Neural progenitor cell (in vitro differentiated cells): Measurements from ENCODE around the gene PIWIL4. TPM values are rescaled to one million over a fixed set of nuclear protein-coding genes. Genes with fewer than 3 reads are reported as not detected.

Experiments used
- DNase-seq: peaks from one replicate; pipeline ENCODE4 v3.0.0-alpha.2; 2016; ENCODE audit warnings: low spot score
- H2AFZ ChIP-seq: fragments of 200-600 bp; sonication (generic); replicated peaks from 2 replicates; pipeline ENCODE4 v1.6.1; 2016; ENCODE audit warnings: antibody characterized with exemption
- H3F3A ChIP-seq: fragments of 200-600 bp; sonication (generic); 2 replicates; pipeline ENCODE4 v1.6.1; 2016; ENCODE audit warnings: antibody characterized with exemption, low read depth
- H3K27ac ChIP-seq: fragments of 200-600 bp; sonication (generic); 2 replicates; pipeline ENCODE4 v1.5.1; 2016; ENCODE audit warnings: mild to moderate bottlenecking
- H3K27me3 ChIP-seq: fragments of 200-600 bp; sonication (generic); 2 replicates; pipeline ENCODE4 v1.6.1; 2016; ENCODE audit warnings: mild to moderate bottlenecking, moderate library complexity
- H3K36me3 ChIP-seq: fragments of 200-600 bp; sonication (generic); 2 replicates; pipeline ENCODE4 v1.5.1; 2016
- H3K4me1 ChIP-seq: fragments of 200-600 bp; sonication (generic); 2 replicates; pipeline ENCODE4 v1.6.1; 2016; ENCODE audit warnings: mixed run types
- H3K4me2 ChIP-seq: fragments of 200-600 bp; sonication (generic); 2 replicates; pipeline ENCODE4 v1.6.1; 2016
- H3K4me3 ChIP-seq: fragments of 200-600 bp; sonication (generic); 2 replicates; pipeline ENCODE4 v1.5.1; 2016
- H3K79me2 ChIP-seq: fragments of 200-600 bp; sonication (generic); 2 replicates; pipeline ENCODE4 v1.6.1; 2016; ENCODE audit warnings: low read depth
- H3K9ac ChIP-seq: fragments of 200-600 bp; sonication (generic); 2 replicates; pipeline ENCODE4 v1.6.1; 2016
- H3K9me3 ChIP-seq: fragments of 200-600 bp; sonication (generic); 2 replicates; pipeline ENCODE4 v1.5.1; 2016; ENCODE audit warnings: low read depth
- H4K20me1 ChIP-seq: fragments of 200-600 bp; sonication (generic); 2 replicates; pipeline ENCODE4 v1.6.1; 2016; ENCODE audit warnings: low read depth
- H3K27ac Mint-ChIP-seq: 3 replicates; pipeline ENCODE4 v1.8.0; 2021; ENCODE audit warnings: mixed read lengths
- H3K27me3 Mint-ChIP-seq: 2 replicates; pipeline ENCODE4 v1.8.0; 2022; ENCODE audit warnings: low read depth, mild to moderate bottlenecking, inconsistent platforms, moderate library complexity, mixed read lengths; ENCODE audit not compliant: insufficient read depth
- H3K36me3 Mint-ChIP-seq: 3 replicates; pipeline ENCODE4 v1.8.0; 2021; ENCODE audit warnings: mixed read lengths
- H3K4me1 Mint-ChIP-seq: 3 replicates; pipeline ENCODE4 v1.8.0; 2021; ENCODE audit warnings: mixed read lengths
- H3K4me3 Mint-ChIP-seq: 3 replicates; pipeline ENCODE4 v1.8.0; 2021; ENCODE audit warnings: mild to moderate bottlenecking, moderate library complexity, mixed read lengths
- H3K9me3 Mint-ChIP-seq: 3 replicates; pipeline ENCODE4 v1.8.0; 2020; ENCODE audit warnings: mixed read lengths
- CTCF ChIP-seq: fragments of 200-600 bp; sonication (generic); IDR thresholded peaks from 2 replicates; pipeline ENCODE4 v1.5.1; 2017; ENCODE audit warnings: antibody characterized with exemption, mild to moderate bottlenecking
- EZH2 ChIP-seq: fragments of 200-600 bp; sonication (generic); IDR thresholded peaks from 2 replicates; pipeline ENCODE4 v1.6.1; 2017; ENCODE audit warnings: antibody characterized with exemption, mild to moderate bottlenecking, moderate library complexity
- EZH2phosphoT487 ChIP-seq: fragments of 200-600 bp; sonication (generic); IDR thresholded peaks from 2 replicates; pipeline ENCODE4 v1.6.1; 2017; ENCODE audit warnings: antibody characterized with exemption
- total RNA-seq: library from RNA; depleted of rRNA; stranded (reverse); fragments of >200 nt; gene quantifications from 2 replicates; pipeline ENCODE4 v1.2.3, GENCODE V29; 2015; ENCODE audit warnings: low replicate concordance

The PIWIL4 gene
- total RNA-seq, 1 donor from 2014 or later, result 1.3 TPM

GRCh38 chr11:94662846-94663390 is 95.8 kb downstream of the PIWIL4 start:
- Mint-ChIP-seq H3K9me3 (no peaks in the 10 kb centered on the region), H3K36me3 (no peaks in the 10 kb centered on the region), H3K27me3 (no peaks in the 10 kb centered on the region), H3K4me3 (no peak overlapping the region), H3K27ac (no peak overlapping the region), H3K4me1 (peaks cover 3% of the 10 kb centered on the region)
- Histone ChIP-seq H3K4me3 (no peak overlapping the region), H3K27me3 (no peaks in the 10 kb centered on the region), H3K79me2 (no peaks in the 10 kb centered on the region), H2AFZ (no peak overlapping the region), H3K27ac (no peak overlapping the region), H3K9me3 (no peaks in the 10 kb centered on the region), H3K36me3 (no peaks in the 10 kb centered on the region), H4K20me1 (no peaks in the 10 kb centered on the region), H3K9ac (no peak overlapping the region), H3K4me2 (no peak overlapping the region), H3K4me1 (no peaks in the 10 kb centered on the region), H3F3A (no peaks in the 10 kb centered on the region)
- DNase-seq, result no peak
- TF ChIP-seq EZH2phosphoT487 (no peak), EZH2 (no peak), CTCF (no peak)

- H3K4me3 Mint-ChIP-seq, result no peak overlapping the region
- no peaks in the 10 kb centered on the region for H3K36me3 Mint-ChIP-seq
- Histone ChIP-seq H4K20me1 (no peaks in the 10 kb centered on the region), H2AFZ (no peak overlapping the region), H3K4me2 (no peak overlapping the region), H3K9me3 (no peaks in the 10 kb centered on the region), H3K4me1 (no peaks in the 10 kb centered on the region), H3K4me3 (no peak overlapping the region), H3F3A (no peaks in the 10 kb centered on the region), H3K36me3 (no peaks in the 10 kb centered on the region), H3K27me3 (no peaks in the 10 kb centered on the region), H3K27ac (no peak overlapping the region), H3K9ac (no peak overlapping the region), H3K79me2 (no peaks in the 10 kb centered on the region)
- TF ChIP-seq CTCF (no peak), EZH2 (no peak), EZH2phosphoT487 (no peak)
- peaks cover 5% of the 10 kb centered on the region for H3K4me1 Mint-ChIP-seq
- no peaks in the 10 kb centered on the region for H3K27me3 Mint-ChIP-seq
- no peak overlapping the region for H3K27ac Mint-ChIP-seq
- no peak for DNase-seq
- no peaks in the 10 kb centered on the region for H3K9me3 Mint-ChIP-seq
Measured at GRCh38 chr11:94664346-94664745, 97.2 kb downstream of the PIWIL4 start.

GRCh38 chr11:94665116-94665659 is 98.0 kb downstream of the PIWIL4 start:
- TF ChIP-seq CTCF, result no peak
- no peaks in the 10 kb centered on the region for H3K9me3 ChIP-seq
- H3K36me3 Mint-ChIP-seq, result no peaks in the 10 kb centered on the region

More at GRCh38 chr11:94665116-94665659, 98.0 kb downstream of the PIWIL4 start:
- Mint-ChIP-seq H3K9me3 (no peaks in the 10 kb centered on the region), H3K27ac (no peak overlapping the region), H3K4me1 (peaks cover 5% of the 10 kb centered on the region), H3K4me3 (no peak overlapping the region), H3K27me3 (no peaks in the 10 kb centered on the region)
- Histone ChIP-seq H3F3A (no peaks in the 10 kb centered on the region), H3K79me2 (no peaks in the 10 kb centered on the region), H4K20me1 (no peaks in the 10 kb centered on the region), H3K4me2 (no peak overlapping the region), H3K27ac (no peak overlapping the region), H3K4me1 (no peaks in the 10 kb centered on the region), H2AFZ (no peak overlapping the region), H3K27me3 (no peaks in the 10 kb centered on the region), H3K9ac (no peak overlapping the region), H3K36me3 (no peaks in the 10 kb centered on the region), H3K4me3 (no peak overlapping the region)
- DNase-seq, result no peak
